Neural crest cell (in vitro differentiated cells): ENCODE results near the gene ESR1. TPM values are rescaled to one million over a fixed set of nuclear protein-coding genes. Genes with fewer than 3 reads are reported as not detected.
"Not testable (repeated sequence)": the region's sequence is repeated elsewhere in the genome, so short reads cannot be mapped to it uniquely, and the experiment has no call there.

Experiments
- DNase-seq: peaks from one replicate; pipeline ENCODE4 v3.0.0; 2021; ENCODE audit warnings: low read depth, mixed read lengths, low spot score
- H3K27ac Mint-ChIP-seq: one replicate; pipeline ENCODE4 v1.8.0; 2021; ENCODE audit warnings: mild to moderate bottlenecking, mixed read lengths; ENCODE audit not compliant: unreplicated experiment
- H3K27me3 Mint-ChIP-seq: 2 replicates; pipeline ENCODE4 v1.8.0; 2021; ENCODE audit warnings: low read depth, mild to moderate bottlenecking, mixed read lengths
- H3K36me3 Mint-ChIP-seq: 2 replicates; pipeline ENCODE4 v1.8.0; 2021; ENCODE audit warnings: low read depth, mild to moderate bottlenecking, mixed read lengths
- H3K4me1 Mint-ChIP-seq: 2 replicates; pipeline ENCODE4 v1.8.0; 2021; ENCODE audit warnings: mixed read lengths
- H3K4me3 Mint-ChIP-seq: one replicate; pipeline ENCODE4 v1.8.0; 2021; ENCODE audit warnings: mild to moderate bottlenecking, mixed read lengths
- H3K9me3 Mint-ChIP-seq: 2 replicates; pipeline ENCODE4 v1.8.0; 2021; ENCODE audit warnings: mixed read lengths
- total RNA-seq: library from RNA; stranded (reverse); gene quantifications from 2 replicates; pipeline ENCODE4 v1.2.1, GENCODE V29; 2021
- TF ChIP-seq, protein P1 (sequence below): fragments of 200-600 bp; sonication (generic); conservative IDR thresholded peaks from 2 replicates; pipeline ENCODE4 v1.5.0; 2021; ENCODE audit warnings: antibody characterized with exemption, mild to moderate bottlenecking

Gene ESR1
- total RNA-seq, 1 donor from 2014 or later, result not detected

DNA sequence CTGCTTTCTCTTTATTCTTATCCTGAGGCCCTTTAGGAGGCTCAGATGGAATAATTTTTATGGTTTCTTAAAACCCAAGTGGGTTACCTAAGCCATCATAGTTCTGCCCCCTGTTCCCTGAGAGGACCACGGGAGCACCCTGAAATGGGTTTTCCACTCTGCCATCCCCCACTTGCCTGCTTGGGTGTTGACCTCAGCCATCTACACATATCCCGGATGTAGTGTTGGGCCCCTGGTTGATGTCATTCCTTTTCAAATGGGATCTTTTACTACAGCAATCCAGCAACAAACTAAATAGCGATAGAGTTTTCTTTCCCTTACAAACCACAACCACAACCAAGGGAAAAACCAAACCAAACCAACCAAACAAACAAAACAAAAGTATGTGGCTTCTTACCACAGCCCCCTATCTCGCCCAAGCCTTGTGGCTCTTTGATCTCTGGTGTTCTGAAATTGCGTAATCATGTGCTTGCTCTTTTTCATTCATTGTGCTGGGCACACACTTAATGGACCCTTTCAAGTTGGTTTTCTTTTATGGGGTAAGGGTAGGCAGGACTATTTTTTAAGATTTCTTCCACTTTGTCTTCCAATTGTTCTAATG, 154.9 kb downstream of the ESR1 start:
- TF ChIP-seq, protein P1, sequence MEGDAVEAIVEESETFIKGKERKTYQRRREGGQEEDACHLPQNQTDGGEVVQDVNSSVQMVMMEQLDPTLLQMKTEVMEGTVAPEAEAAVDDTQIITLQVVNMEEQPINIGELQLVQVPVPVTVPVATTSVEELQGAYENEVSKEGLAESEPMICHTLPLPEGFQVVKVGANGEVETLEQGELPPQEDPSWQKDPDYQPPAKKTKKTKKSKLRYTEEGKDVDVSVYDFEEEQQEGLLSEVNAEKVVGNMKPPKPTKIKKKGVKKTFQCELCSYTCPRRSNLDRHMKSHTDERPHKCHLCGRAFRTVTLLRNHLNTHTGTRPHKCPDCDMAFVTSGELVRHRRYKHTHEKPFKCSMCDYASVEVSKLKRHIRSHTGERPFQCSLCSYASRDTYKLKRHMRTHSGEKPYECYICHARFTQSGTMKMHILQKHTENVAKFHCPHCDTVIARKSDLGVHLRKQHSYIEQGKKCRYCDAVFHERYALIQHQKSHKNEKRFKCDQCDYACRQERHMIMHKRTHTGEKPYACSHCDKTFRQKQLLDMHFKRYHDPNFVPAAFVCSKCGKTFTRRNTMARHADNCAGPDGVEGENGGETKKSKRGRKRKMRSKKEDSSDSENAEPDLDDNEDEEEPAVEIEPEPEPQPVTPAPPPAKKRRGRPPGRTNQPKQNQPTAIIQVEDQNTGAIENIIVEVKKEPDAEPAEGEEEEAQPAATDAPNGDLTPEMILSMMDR, result no peak
- peaks cover 9% of the 10 kb centered on the region for H3K27me3 Mint-ChIP-seq
- H3K27ac Mint-ChIP-seq, result no peak overlapping the region
- no peak overlapping the region for H3K4me3 Mint-ChIP-seq
- no peaks in the 10 kb centered on the region for H3K4me1 Mint-ChIP-seq
- no peaks in the 10 kb centered on the region for H3K9me3 Mint-ChIP-seq
- DNase-seq, result no peak
- H3K36me3 Mint-ChIP-seq, result no peaks in the 10 kb centered on the region

DNA sequence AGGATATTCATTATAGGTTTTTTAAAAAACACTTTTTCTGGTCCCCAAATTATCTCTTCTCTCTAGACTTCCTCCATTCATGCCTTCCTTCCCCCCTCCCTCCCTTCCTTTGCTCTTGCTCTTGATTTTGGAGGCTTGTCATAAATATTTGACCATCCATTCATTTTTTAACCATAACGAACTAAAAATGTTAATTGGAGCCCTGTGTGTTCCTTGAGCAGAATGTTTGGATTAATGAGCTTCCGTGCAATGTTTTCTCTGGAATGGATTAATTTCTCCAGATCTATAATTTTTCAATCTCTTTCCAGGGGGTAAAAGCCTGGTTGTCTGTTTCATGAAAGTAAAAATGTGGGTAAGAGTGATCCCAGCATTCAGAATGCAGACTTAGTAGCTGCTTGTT, 155.5 kb downstream of the ESR1 start:
- no peaks in the 10 kb centered on the region for H3K9me3 Mint-ChIP-seq
- H3K27ac Mint-ChIP-seq, result no peak overlapping the region
- DNase-seq, result no peak
- H3K4me1 Mint-ChIP-seq, result no peaks in the 10 kb centered on the region
- peaks cover 9% of the 10 kb centered on the region for H3K27me3 Mint-ChIP-seq
- TF ChIP-seq, protein P1, result no peak
- no peaks in the 10 kb centered on the region for H3K36me3 Mint-ChIP-seq
- no peak overlapping the region for H3K4me3 Mint-ChIP-seq

DNA sequence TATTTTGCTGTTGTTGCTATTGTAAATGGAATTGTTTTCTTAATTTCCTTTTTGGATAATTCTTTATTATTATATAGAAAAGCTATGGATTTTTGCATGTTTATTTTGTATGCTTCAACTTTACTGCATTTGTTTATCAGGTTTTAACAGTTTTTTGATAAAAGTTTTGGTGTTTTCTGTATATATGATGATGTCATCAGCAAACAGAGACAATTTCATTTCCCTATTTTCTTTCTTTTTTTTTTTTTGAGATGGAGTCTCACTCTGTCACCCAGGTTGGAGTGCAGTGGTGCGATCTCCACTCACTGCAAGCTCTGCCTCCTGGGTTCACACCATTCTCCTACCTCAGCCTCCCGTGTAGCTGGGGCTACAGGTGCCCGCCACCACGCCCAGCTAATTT, 156.9 kb downstream of the ESR1 start:
- not testable (repeated sequence) for H3K36me3 Mint-ChIP-seq, H3K9me3 Mint-ChIP-seq, H3K4me1 Mint-ChIP-seq, H3K27ac Mint-ChIP-seq, H3K4me3 Mint-ChIP-seq, DNase-seq, H3K27me3 Mint-ChIP-seq

DNA sequence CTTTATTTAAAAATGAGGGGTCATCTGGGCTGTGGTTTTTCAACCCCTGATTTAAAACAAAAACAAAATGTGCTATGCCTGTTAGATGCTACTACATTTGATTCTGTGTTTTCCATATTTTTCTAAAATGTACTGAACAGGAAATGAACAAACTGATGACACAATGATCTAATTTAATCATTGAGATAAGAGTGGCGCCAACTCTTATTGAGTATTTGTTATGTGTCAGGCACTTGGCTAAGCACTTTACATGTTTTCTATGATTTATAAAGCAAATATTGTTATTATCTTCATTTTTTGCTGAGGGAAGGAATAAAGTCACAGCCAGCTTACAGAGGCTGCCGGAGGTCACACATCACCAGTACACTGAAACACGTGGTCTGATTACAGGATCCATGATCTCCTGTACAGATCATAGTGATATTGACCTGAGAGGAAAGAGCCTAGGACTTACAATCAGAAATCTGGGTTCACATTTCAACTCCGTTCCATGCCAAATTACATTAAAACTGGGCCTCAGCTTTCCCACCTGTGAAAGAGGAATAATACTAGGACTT, 166.7 kb downstream of the ESR1 start:
- H3K27ac Mint-ChIP-seq, result no peak overlapping the region
- peaks cover 2% of the 10 kb centered on the region for H3K9me3 Mint-ChIP-seq
- H3K36me3 Mint-ChIP-seq, result no peaks in the 10 kb centered on the region
- TF ChIP-seq, protein P1, result no peak
- H3K4me1 Mint-ChIP-seq, result no peaks in the 10 kb centered on the region
- no peak overlapping the region for H3K4me3 Mint-ChIP-seq
- H3K27me3 Mint-ChIP-seq, result peaks cover 6% of the 10 kb centered on the region
- no peak for DNase-seq

DNA sequence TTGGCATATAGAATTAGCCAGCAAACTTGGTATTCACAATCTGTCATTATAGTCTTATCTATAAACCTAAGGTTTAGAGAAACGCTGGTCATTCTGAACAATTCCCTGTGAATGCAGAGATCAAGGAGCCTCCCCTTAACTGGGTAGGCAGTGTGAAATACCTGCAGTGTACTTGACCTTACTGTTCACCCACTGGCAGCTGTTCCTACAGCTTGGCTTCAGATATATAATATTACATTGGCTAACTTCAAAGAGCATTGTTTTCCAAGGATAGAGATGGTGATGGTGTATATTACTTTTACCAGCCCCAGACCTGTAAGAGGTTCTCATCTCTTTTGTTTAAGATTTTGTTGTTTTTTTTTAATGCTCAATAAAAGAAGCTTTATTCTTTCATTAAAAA, 168.3 kb downstream of the ESR1 start:
- TF ChIP-seq, protein P1, result no peak
- Mint-ChIP-seq H3K36me3 (no peaks in the 10 kb centered on the region), H3K27me3 (peaks cover 3% of the 10 kb centered on the region), H3K4me1 (no peaks in the 10 kb centered on the region), H3K4me3 (no peak overlapping the region), H3K27ac (no peak overlapping the region), H3K9me3 (no peaks in the 10 kb centered on the region)
- DNase-seq, result no peak

DNA sequence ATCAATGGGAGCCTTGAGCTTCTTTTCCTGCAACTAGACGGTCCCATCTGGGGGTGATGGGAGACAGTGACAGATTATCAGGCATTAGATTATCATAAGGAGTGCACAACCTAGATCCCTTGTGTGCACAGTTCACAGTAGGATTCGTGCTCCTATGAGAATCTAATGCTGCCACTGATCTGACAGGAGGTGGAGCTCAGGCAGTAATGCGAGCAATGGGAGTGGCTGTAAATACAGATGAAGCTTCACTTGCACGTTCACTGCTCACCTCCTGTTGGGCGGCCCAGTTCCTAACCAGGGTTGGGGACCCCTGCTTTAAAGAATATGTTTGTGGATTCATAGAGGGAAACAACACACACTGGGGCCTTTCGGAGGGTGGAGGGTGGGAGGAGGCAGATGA, 180.7 kb downstream of the ESR1 start:
- not testable (repeated sequence) for H3K36me3 Mint-ChIP-seq, H3K27ac Mint-ChIP-seq, H3K4me1 Mint-ChIP-seq, H3K9me3 Mint-ChIP-seq, H3K4me3 Mint-ChIP-seq, DNase-seq
- H3K27me3 Mint-ChIP-seq, result peaks cover 18% of the 10 kb centered on the region
